Activated CD4-positive, alpha-beta T cell treated with anti-CD3 and anti-CD28 coated beads for 1 hour (primary cell): ENCODE measurements around the gene CYB561D2.
"Not testable (repeated sequence)": the region's sequence is repeated elsewhere in the genome, so short reads cannot be mapped to it uniquely, and the experiment has no call there.

Experiments used
- DNase-seq: peaks from one replicate; pipeline ENCODE4 v3.0.0-alpha.2; 2020

The CYB561D2 gene

GRCh38 chr3:50350527-50351322 is at the start of gene CYB561D2, which contains the start of gene NPRL2:
Gene CYB561D2, plus strand, starts transcription at chr3:50350862. Its CDS starts 572 bp downstream, at chr3:50351434.
Gene NPRL2, minus strand, starts transcription at chr3:50350775. Its CDS starts 123 bp downstream, at chr3:50350652.
- peak; percentile 99 for DNase-seq

DNA sequence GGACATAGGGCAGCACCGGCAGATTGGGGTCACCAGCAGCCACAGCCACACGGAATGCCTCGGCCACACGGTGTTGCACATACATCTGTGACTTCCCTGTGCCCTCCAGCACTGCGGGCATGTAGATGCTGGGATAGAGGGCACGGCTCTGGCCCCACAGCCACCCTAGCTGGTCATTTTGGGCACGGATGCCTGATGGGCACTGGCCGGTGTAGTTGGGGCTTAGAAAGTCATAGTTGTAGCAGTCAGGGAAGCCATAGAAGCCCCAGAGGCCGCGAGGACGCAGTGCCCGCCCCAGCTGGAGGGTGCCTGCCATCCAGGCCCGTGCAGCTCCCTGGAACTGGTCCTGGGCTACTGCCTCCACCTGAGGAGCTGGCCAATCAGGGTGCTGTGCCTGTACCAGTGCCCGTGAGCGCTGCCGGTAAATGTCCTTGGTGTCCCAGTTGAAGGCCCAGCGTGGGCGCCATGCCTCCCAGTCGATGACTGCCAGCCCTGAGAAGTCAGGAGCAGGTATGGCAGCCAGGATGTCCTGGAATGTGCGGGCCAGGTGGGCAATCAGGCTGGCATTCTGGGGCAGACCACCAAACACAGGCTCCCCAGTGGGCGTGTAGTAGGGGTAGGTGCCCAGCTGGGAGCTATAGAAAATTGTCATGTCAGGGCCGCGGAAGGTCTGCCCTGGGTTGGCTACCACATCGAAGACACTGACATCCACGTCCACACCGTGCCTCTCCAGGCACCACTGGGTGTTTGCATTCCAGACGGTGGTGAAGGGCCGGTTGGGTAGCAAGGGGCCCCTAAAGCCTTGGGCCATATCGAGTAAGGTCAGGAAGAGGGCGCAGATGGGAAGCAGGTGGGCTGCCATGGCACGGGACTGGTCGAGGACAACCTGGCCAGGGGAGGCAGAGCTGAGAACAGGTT is 48.3 kb upstream of the CYB561D2 start:
- DNase-seq: no peak

GRCh38 chr3:50303013-50303815 is 47.4 kb upstream of the CYB561D2 start, which contains the start of gene HYAL1:
Gene HYAL1, minus strand, starts transcription at chr3:50303574. Its CDS starts 618 bp downstream, at chr3:50302956.
- DNase-seq: no peak

- DNase-seq: no peak
These were observed 46.1 kb upstream of the CYB561D2 start for GRCh38 chr3:50304601-50305000.

DNA sequence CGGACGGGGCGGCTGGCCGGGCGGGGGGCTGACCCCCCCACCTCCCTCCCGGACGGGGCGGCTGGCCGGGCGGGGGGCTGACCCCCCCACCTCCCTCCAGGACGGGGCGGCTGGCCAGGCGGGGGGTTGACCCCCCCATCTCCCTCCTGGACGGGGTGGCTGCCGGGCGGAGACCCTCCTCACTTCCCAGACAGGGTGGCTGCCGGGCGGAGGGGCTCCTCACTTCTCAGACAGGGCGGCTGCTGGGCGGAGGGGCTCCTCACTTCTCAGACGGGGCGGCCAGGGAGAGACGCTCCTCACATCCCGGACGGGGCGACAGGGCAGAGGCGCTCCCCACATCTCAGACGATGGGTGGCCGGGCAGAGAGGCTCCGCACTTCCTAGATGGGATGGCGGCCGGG is 38.6 kb upstream of the CYB561D2 start:
- DNase-seq: not testable (repeated sequence)

GRCh38 chr3:50314342-50314741 is 36.3 kb upstream of the CYB561D2 start:
- DNase-seq: no peak

DNA sequence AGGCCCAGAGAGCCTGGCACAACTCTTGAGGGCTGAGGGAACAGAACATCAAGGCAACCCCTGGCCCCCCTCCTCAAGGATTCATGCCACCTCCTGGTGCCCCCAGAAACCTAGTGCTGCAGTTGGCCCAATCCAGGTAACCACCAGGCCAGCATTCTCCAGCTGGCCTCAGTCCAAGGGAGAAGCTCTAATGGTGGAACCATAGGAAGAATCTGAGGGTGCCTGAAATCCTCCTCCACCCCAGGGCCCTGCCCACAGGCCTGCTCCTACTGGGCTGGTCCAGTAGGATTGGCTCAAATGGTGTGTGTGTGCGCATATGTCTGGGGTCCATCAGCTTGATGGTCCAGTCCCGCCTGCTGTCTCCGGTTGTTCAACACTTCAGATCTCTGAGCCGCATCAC is 35.8 kb upstream of the CYB561D2 start:
- DNase-seq: no peak

DNA sequence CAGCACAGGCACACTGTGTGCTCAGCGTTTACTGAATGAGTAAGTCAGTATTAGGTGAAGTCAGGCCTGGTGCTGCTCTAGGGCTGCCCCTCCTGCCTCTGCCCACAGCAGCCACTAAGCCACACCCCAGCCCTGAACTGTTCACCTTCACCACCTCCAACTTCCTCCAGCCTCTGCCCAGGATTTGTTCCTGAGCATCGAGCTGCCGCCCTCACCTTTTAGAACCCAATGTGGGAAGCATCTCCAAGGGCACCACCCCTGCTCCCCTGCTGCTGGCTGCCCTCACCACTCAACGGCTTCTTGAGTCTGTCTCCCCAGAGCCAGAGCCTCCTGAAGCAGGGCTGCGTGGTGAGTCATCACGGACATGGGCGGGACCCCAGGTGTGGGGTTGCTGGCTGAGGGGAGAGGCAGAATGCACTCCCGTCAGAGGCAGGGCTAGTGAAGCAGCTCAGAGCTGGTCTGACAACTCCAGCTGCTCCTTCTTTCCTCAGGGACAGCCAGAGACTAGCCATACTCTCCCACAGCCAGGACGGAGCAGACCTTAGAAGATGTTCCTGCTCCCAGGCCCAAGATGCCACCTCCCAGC is 33.9 kb upstream of the CYB561D2 start:
- DNase-seq: peak; percentile 52

- no peak for DNase-seq
These were observed 33.4 kb upstream of the CYB561D2 start for GRCh38 chr3:50317300-50317699.

GRCh38 chr3:50318163-50318562 is 32.5 kb upstream of the CYB561D2 start:
- DNase-seq: no peak

DNA sequence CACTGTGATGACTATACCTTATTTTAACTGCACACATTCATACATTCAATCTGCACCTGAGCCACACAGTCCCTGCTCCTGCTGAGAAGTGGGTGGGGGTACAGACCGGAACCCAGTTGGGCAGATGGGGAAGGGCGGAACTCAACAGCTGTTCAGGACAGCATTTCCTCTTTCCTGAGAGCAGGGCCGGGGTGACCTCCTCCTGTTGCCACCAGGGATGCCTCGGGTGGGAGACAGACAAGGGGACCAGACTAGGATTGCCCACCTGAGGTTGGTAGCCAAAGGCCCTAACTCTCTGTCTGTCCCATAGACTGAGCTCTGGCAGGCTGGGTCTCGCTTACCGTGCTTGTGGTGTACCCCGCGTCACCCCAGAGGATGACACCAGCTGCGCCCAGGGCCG is 32.0 kb upstream of the CYB561D2 start:
- no peak for DNase-seq

DNA sequence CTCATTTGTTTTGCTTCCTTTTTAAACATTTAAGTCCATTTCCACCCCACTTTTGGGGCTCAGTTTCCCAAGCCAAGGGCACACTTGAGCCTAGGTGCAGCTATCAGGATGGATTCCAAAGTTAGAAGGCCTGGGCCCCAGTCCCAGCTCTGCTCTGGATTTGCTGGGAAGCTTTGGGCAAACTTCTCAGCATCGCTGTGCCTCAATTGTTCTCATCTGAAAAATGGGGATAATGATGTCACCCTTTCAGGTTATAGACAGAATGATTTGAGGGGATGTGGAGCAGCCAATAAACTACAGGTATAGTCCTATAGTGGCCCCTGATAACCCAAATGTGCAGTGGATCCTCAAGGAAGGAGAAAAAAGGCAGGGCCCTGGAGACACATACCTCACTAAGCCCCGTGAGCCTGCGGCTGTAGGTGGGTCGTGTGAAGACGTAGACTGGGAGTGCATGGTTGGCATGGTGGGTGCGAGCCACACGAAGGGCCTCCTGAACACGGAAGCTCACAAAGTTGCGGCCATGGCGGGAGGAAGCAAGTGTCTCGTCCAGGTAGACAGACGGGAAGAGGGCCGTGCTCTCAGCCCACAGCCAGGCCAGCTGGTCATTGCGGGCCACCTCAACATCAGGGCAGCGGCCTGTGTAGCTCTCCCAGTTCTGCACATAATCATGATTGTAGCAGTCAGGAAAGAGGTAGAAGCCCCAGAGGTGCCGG is 31.3 kb upstream of the CYB561D2 start:
- no peak for DNase-seq

DNA sequence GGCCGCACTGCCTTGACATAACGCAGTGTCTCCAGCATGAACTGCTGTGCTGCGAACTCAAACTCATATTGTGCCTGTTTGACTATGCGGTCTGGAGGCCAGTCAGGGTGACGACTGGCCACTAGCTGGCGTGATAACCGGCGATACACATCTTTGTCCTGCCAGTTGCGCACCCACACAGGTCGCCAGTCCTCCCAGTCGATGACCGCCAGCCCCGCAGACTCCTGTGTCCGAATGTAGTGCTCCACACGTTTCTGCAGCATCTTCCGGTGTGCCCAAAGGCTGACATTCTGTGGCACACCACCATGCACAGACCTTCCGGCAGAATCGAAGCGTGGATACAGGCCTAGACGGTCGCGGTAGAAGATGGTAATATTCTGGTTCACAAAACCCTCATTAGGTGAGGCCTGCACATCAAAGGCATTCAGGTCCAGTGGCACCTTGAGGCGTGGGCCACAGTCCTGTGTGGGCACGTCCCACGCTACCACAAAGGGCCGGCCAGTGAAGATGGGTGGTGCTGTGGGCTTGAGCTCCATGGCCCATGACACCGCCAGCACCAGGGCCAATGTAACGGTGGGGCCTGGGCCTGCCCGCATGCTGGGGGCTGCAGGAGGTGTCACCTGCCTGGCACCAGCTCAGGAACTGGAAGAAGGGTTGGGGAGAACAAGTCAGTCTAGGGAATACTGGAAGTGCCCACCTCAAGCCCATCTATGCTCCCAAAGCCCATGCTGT is 30.6 kb upstream of the CYB561D2 start:
- DNase-seq: no peak

DNA sequence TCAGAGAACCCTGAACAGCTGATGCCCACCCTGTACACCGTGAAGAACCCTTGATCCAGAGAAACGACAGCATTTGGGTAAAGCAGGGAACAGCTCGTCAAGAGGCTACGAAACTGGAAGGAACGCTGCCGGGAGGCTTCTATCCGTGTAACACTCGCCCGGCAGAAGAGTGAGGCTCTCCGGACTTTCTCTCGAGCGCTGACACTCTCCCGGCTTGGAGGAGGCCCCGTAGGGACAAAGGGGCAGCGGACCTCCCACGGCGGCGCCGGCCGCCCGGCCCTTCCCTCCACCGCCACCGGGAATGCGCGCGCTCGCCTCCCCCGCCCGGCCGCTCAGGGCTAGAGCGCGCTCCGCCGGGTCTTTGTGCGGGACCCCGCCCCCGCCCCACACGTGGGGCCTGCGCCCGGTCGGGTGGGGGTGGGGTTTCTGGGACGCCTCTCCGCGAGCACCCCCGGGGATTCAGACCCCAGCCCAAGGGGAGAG is 29.8 kb upstream of the CYB561D2 start:
- DNase-seq: peak; percentile 43

DNA sequence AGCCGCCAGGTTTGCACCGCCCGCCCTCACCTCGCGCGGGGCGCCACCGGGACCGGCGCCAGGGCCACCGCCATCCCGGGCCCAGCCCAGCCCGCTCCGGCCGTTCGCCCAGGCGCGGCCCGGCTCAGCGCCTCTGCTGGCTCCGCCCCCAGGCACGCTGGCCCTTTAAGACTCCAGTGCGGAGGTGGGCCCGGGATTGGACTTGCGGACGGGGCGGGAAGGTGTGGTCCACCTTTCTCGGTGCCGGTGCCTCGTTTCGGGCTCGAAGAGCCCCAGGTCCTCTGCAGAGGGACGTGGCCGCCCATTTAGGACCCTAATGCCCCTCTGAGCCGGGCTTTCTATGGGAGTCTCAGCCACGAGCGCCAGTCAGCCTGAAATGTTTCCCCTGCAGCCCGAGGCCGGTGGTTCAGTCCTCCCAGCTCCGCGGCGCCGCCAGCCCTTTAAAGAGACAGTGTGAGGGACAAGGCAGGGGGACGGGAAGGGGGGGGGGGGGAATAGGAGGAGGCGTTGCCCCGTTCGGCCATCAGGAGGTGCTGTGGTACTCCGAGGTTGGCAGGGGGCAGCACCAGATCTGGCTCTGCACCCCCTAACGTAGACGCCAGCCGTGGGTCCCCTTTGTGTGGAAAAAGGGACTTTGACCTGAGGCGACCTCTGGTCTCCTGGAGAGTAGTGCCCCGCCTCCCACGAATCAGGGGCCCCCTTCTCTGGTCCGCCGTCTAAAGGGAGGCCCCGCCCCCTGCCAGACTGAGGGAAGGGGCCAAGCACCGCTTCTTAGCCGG is 29.1 kb upstream of the CYB561D2 start:
- DNase-seq: peak; percentile 69

DNA sequence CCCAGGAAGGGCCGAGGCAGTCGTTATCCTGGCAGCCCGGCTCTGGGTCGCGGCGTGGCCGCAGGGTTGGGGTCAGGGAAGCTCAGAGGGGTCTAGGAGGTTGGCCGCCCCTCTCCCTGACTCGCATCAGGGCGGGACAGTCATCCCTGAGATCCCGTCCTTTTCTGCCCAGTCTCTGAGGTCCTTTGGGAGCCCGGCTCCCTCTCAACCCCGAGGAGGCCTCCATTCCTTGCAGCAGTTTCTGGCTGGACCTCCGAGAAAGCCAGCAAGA is 28.6 kb upstream of the CYB561D2 start:
- DNase-seq: no peak

GRCh38 chr3:50322386-50323091 is 28.1 kb upstream of the CYB561D2 start, which contains the start of gene HYAL2:
Gene HYAL2, minus strand, starts transcription at chr3:50322745. Its CDS starts 2,256 bp downstream, at chr3:50320489.
- DNase-seq: no peak

- DNase-seq: no peak
These were observed 27.5 kb upstream of the CYB561D2 start for GRCh38 chr3:50323092-50323600.

DNA sequence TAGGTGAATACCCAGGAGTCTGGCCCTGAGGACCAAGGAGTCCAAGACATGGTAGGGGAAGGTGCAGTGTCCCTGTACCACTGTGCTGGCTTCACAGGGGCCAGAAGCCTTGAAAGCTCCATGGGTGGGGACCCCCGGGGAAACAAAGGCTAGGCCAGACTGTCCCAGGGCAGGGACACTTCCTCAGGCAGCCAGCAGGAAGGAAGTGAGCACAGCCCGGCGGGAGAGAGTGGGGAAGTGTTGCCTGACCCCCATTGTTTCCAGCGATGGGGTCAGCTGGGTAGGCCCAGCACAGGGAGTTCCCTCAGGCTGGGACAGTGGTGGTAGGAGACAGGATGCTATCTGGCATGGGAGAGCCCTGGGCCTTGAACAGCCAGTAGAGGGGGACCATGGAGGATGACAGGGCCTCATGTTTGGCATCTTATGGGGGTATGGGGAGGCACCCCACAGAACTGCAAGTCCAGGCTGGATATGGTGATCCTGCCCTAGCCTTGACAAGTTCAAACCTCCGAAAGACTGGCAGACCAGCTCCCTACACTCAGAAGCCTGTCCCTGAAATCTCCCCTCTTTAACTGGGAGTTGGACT is 27.0 kb upstream of the CYB561D2 start:
- no peak for DNase-seq
